Measurements from ENCODE around the gene EOGT.

DNA sequence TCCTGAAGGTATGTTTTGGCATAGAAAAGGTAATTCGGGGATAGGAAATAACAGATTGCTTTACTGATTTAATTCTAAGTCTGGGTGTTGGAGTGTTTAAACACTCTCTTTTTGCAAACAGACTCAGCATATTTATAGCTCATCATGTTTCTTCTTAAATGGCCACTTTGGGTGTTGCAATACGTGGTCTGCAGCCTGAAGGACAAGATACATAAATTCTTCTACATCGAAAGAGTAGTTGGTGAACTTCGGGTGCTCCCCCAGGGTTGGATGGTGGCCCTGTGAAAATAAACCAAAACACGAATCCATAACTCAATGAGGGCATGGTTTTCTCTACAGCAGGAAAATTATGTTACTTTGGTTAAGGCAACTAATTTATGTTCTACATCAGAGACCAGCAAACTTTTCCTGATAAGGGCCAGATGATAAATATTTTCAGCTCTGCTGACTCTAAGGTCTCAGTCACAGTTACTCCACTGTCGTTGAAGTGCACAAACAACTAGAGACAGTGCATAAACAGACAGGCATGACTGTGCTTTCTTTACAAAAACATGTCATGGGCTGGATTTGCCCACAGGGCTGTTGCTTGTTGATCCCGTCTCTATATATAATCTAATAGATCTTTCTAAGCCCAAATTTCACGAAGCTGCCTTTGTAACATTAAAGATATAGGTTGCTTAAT, 35.9 kb downstream of the EOGT start:
- TF ChIP-seq, protein P1, sequence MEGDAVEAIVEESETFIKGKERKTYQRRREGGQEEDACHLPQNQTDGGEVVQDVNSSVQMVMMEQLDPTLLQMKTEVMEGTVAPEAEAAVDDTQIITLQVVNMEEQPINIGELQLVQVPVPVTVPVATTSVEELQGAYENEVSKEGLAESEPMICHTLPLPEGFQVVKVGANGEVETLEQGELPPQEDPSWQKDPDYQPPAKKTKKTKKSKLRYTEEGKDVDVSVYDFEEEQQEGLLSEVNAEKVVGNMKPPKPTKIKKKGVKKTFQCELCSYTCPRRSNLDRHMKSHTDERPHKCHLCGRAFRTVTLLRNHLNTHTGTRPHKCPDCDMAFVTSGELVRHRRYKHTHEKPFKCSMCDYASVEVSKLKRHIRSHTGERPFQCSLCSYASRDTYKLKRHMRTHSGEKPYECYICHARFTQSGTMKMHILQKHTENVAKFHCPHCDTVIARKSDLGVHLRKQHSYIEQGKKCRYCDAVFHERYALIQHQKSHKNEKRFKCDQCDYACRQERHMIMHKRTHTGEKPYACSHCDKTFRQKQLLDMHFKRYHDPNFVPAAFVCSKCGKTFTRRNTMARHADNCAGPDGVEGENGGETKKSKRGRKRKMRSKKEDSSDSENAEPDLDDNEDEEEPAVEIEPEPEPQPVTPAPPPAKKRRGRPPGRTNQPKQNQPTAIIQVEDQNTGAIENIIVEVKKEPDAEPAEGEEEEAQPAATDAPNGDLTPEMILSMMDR (conservative IDR thresholded peaks at IDR 0.05; ENCODE audit: low read depth, low read length), result no peak
- no peak for TF ChIP-seq POLR2A (IDR thresholded peaks at IDR 0.05; ENCODE audit: low read depth, low read length)
- TF ChIP-seq MAFK (IDR thresholded peaks at IDR 0.05; ENCODE audit: low read depth, low read length), result no peak
- TF ChIP-seq CHD1 (IDR thresholded peaks at IDR 0.05; ENCODE audit: low read depth, low read length), result no peak
- no peak for TF ChIP-seq BHLHE40 (IDR thresholded peaks at IDR 0.05; ENCODE audit: low read depth, low read length)
- no peak for TF ChIP-seq SMC3 (IDR thresholded peaks at IDR 0.05; ENCODE audit: low read depth, low read length)
- TF ChIP-seq RAD21 (IDR thresholded peaks at IDR 0.05; ENCODE audit: low read length), result no peak
- TF ChIP-seq FOS (IDR thresholded peaks at IDR 0.05; ENCODE audit: low read depth, low read length), result no peak

Data from IMR-90 (cell line).